ENCODE data around the gene PIGW. TPM values are rescaled to one million over a fixed set of nuclear protein-coding genes. Genes with fewer than 3 reads are reported as not detected.

PIGW gene
- total RNA-seq, 1 experiment from 2014 or later, result 9.8 TPM

DNA sequence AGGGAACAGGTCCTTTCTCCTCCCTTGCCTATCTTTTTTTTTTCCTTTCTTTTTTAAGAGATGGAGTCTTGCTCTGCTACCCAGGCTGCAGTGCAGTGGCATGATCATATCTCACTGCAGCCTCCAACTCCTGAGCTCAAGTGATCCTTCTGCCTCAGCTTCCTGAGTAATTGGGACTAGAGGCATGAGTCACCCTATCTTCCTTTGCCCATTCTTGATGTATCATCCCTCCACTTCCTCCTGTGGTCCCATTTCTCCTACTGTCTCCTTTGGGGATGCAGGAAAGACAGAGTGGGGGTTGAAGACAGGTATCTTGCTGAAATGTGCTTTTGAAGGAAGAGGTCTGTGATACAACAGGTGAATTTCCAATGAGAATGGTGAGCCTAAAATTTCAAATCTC lies 5.7 kb upstream of the PIGW start:
- Mint-ChIP-seq H3K9me3 (ENCODE audit: unreplicated experiment) (no peaks in the 10 kb centered on the region), H3K36me3 (ENCODE audit: insufficient read depth, unreplicated experiment) (peaks cover 54% of the 10 kb centered on the region), H3K27me3 (ENCODE audit: insufficient read depth, unreplicated experiment) (no peaks in the 10 kb centered on the region), H3K4me1 (ENCODE audit: insufficient read depth, unreplicated experiment) (peaks cover 19% of the 10 kb centered on the region), H3K4me3 (ENCODE audit: unreplicated experiment) (no peak overlapping the region), H3K27ac (ENCODE audit: low read depth, unreplicated experiment) (no peak overlapping the region)
- intact Hi-C loops (cut with micrococcal nuclease), result no loop called here
- ChIA-PET POLR2A (interaction anchor here (1.4 kb wide), 1 partner anchor 17 kb away, joined by 4 read pairs; no protein-coding TSS in a partner anchor), CTCF (interaction anchor here (1.3 kb wide), 1 partner anchor 9 kb away, joined by 3 read pairs; no protein-coding TSS in a partner anchor)
- peak; percentile 47 for DNase-seq (ENCODE audit: unreplicated experiment)
- no TSS peak for BruUV-seq (replicated peaks)
- TF ChIP-seq, protein P1, sequence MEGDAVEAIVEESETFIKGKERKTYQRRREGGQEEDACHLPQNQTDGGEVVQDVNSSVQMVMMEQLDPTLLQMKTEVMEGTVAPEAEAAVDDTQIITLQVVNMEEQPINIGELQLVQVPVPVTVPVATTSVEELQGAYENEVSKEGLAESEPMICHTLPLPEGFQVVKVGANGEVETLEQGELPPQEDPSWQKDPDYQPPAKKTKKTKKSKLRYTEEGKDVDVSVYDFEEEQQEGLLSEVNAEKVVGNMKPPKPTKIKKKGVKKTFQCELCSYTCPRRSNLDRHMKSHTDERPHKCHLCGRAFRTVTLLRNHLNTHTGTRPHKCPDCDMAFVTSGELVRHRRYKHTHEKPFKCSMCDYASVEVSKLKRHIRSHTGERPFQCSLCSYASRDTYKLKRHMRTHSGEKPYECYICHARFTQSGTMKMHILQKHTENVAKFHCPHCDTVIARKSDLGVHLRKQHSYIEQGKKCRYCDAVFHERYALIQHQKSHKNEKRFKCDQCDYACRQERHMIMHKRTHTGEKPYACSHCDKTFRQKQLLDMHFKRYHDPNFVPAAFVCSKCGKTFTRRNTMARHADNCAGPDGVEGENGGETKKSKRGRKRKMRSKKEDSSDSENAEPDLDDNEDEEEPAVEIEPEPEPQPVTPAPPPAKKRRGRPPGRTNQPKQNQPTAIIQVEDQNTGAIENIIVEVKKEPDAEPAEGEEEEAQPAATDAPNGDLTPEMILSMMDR (IDR thresholded peaks at IDR 0.05; ENCODE audit: unreplicated experiment), result no peak

DNA sequence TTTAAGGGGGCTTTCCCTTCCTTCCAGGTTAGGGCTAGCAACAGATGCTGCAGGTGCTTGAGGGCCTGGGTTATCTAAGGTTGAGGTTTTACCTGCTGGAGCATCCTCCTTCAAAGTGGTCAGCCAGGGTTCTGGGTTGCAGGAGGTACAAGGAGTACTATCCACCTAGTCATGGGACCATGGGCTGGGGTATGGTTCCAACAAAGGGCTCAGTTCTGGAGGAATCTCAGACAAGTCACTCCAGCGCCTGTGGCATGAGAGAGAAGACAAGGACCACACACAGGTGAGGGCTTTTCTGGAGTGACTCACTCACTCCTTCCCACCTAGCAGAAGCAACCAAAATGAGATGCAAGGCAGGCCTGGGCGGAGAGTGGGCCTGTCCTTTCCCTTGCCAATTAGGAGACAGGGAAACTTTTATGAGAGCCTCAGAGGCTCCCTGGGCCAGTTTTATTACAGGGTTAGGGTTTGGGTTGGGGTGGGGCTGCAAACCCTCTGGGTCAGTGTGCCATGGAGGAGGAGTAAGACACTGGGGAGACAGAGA lies 2.3 kb upstream of the PIGW start:
- intact Hi-C loops (cut with micrococcal nuclease), result no loop called here
- TF ChIP-seq, protein P1 (IDR thresholded peaks at IDR 0.05; ENCODE audit: unreplicated experiment), result no peak
- Mint-ChIP-seq H3K27me3 (ENCODE audit: insufficient read depth, unreplicated experiment) (no peaks in the 10 kb centered on the region), H3K4me1 (ENCODE audit: insufficient read depth, unreplicated experiment) (peaks cover 13% of the 10 kb centered on the region), H3K27ac (ENCODE audit: low read depth, unreplicated experiment) (no peak overlapping the region), H3K36me3 (ENCODE audit: insufficient read depth, unreplicated experiment) (peaks cover 50% of the 10 kb centered on the region), H3K4me3 (ENCODE audit: unreplicated experiment) (peak overlapping the region; percentile 54), H3K9me3 (ENCODE audit: unreplicated experiment) (no peaks in the 10 kb centered on the region)
- no peak for DNase-seq (ENCODE audit: unreplicated experiment)
- POLR2A ChIA-PET, result interaction anchor here (1.2 to 1.5 kb wide), 2 partner anchors 12 to 14 kb away, joined by 4 to 7 read pairs; no protein-coding TSS in a partner anchor
- no TSS peak for BruUV-seq (replicated peaks)
- CTCF ChIA-PET, result interaction anchor here (0.6 kb wide), 1 partner anchor 8 kb away, joined by 3 read pairs; no protein-coding TSS in a partner anchor

DNA sequence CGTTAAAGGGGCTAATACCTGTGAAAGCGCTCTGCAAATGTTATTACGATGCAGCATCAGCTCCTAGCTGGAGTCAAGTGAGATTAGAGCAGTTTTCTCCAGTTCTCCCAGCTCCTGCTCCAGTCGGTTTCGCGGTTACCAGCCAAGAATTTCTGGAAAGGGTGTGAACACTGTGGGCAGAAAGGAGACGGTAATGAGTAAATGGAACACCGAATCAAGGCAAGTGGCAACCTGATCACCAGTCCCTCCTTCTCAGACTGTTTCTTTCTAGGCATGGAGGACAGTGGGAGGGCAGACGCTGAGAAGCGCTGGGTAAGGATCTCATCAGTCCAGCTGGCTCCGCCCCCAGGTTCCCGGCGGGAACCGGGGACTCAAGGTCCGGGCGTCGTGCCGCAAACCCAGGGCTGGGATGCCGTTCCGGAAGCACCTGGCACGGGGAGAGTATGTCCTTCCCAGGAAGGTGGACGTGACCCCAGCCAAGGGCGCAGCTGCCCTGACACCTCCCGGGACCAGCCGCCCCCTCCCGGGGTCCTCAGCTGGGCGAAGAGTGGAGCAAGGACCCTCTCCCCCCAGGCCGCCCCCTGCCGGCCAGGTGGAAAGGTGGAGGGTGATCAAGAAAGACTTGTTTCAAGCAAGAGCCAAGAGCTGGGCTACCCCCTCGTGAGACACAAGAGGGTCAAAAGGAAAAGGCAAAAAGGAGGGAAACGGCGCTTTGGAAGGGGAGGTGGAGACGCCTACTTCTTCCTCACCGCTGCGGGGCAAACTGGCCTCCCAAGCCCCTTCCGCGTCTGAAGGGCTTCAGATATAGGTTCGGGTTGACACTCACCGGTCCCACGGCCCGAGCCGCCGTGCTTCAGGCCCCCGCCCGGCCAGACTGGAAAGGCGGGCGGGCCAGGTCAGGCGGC lies 600 bp upstream of the PIGW start:
- H3K27me3 Mint-ChIP-seq (ENCODE audit: insufficient read depth, unreplicated experiment), result no peaks in the 10 kb centered on the region
- BruUV-seq (replicated peaks), result no TSS peak
- peaks cover 55% of the 10 kb centered on the region for H3K36me3 Mint-ChIP-seq (ENCODE audit: insufficient read depth, unreplicated experiment)
- peaks cover 11% of the 10 kb centered on the region for H3K4me1 Mint-ChIP-seq (ENCODE audit: insufficient read depth, unreplicated experiment)
- ChIA-PET CTCF (interaction anchor here (0.6 to 1.4 kb wide), 12 partner anchors 8 to 53 kb away, joined by 3 to 6 read pairs (median 3); no protein-coding TSS in a partner anchor), POLR2A (interaction anchor here (0.7 to 5.7 kb wide), 22 partner anchors 9 to 872 kb away, joined by 3 to 266 read pairs (median 4); partner anchors contain the start of genes ACACA, GGNBP2, MRM1 and TADA2A)
- intact Hi-C loops (cut with micrococcal nuclease), result loop anchor here (1.0 kb wide), 1 partner anchor 10 kb away; the partner anchor contains the start of gene GGNBP2
- peak overlapping the region; percentile 99 for H3K27ac Mint-ChIP-seq (ENCODE audit: low read depth, unreplicated experiment)
- TF ChIP-seq, protein P1 (IDR thresholded peaks at IDR 0.05; ENCODE audit: unreplicated experiment), result peak; percentile 56
- no peaks in the 10 kb centered on the region for H3K9me3 Mint-ChIP-seq (ENCODE audit: unreplicated experiment)
- H3K4me3 Mint-ChIP-seq (ENCODE audit: unreplicated experiment), result peak overlapping the region; percentile 96
- peak; percentile 83 for DNase-seq (ENCODE audit: unreplicated experiment)

DNA sequence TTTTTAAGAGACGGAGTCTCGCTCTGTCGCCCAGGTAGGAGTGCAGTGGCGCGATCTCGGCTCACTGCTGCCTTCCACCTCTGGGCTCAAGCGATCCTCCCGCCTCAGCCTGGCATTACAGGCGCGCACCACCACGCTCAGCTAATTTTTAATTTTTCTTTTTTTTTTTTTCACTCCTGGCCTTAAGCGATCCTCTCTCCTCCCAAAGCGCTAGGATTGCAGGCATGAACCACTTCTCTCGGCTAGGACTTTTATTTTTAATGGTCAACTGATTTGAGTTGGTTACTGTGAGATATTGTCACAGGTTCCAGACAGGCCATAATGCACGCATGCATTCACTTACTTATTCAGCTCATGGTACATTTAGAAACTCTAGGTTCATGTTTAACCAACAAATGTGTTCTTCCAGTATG lies 888 bp downstream of the PIGW start:
- DNase-seq (ENCODE audit: unreplicated experiment), result no peak
- H3K27ac Mint-ChIP-seq (ENCODE audit: low read depth, unreplicated experiment), result peak overlapping the region; percentile 99
- H3K4me3 Mint-ChIP-seq (ENCODE audit: unreplicated experiment), result peak overlapping the region; percentile 96
- peaks cover 7% of the 10 kb centered on the region for H3K4me1 Mint-ChIP-seq (ENCODE audit: insufficient read depth, unreplicated experiment)
- TF ChIP-seq, protein P1 (IDR thresholded peaks at IDR 0.05; ENCODE audit: unreplicated experiment), result no peak
- no peaks in the 10 kb centered on the region for H3K27me3 Mint-ChIP-seq (ENCODE audit: insufficient read depth, unreplicated experiment)
- POLR2A ChIA-PET, result interaction anchor here (0.9 to 5.7 kb wide), 9 partner anchors 10 to 644 kb away, joined by 3 to 266 read pairs (median 10); partner anchors contain the start of genes GGNBP2 and MRM1
- no peaks in the 10 kb centered on the region for H3K9me3 Mint-ChIP-seq (ENCODE audit: unreplicated experiment)
- peaks cover 66% of the 10 kb centered on the region for H3K36me3 Mint-ChIP-seq (ENCODE audit: insufficient read depth, unreplicated experiment)
- intact Hi-C loops (cut with micrococcal nuclease), result no loop called here
- CTCF ChIA-PET, result interaction anchor here (0.5 to 1.0 kb wide), 3 partner anchors 8 to 67 kb away, joined by 3 to 5 read pairs (median 5); no protein-coding TSS in a partner anchor
- TSS peak; percentile 45 for BruUV-seq (replicated peaks)

Measured in MCF 10A (cell line).